Naive thymus-derived CD8-positive, alpha-beta T cell (primary cell): ENCODE measurements around the gene STX12. TPM values are rescaled to one million over a fixed set of nuclear protein-coding genes. Genes with fewer than 3 reads are reported as not detected.
A peak's percentile ranks its signal among the peaks of the same experiment; 100 is the strongest.
"Not testable (repeated sequence)": the region's sequence is repeated elsewhere in the genome, so short reads cannot be mapped to it uniquely, and the experiment has no call there.

Source experiments
- ATAC-seq, 2 donors: fragments of 150-1000 bp; cut with Tn5 transposase in 1 of 2; sonication (Bioruptor Pico), chemical (Tn5 transposase) in 1 of 2; 1 replicate in 1 of 2; 2 replicates in 1 of 2; pipeline ENCODE4 v1.10.0; 2021; ENCODE audit warnings: mild to moderate bottlenecking in 2 of 2, moderate library complexity in 2 of 2
- POLR2A ChIA-PET: fragments of 350-600 bp; sonication (Branson Sonifier 250); formaldehyde crosslinking; loops from one replicate; lab custom pipeline; 2021; ENCODE audit warnings: antibody characterized with exemption; lab: Charles Lee
- DNase-seq, 10 donors: peaks; one replicate each; pipeline versions ENCODE4 v3.0.0 to v3.0.0-alpha.2; 2020 to 2022
- H3K27ac Mint-ChIP-seq, 10 donors: one replicate each; pipeline ENCODE4 v1.8.0; 2020 to 2022; ENCODE audit warnings: mild to moderate bottlenecking in 10 of 10, mixed read lengths in 10 of 10, moderate library complexity in 4 of 10, inconsistent platforms in 1 of 10
- H3K27me3 Mint-ChIP-seq, 5 donors: one replicate each; pipeline ENCODE4 v1.8.0; 2021 to 2022; ENCODE audit warnings: mixed read lengths in 5 of 5
- H3K36me3 Mint-ChIP-seq, 3 donors: one replicate each; pipeline ENCODE4 v1.8.0; 2020 to 2022; ENCODE audit warnings: mixed read lengths in 3 of 3, mild to moderate bottlenecking in 2 of 3, inconsistent platforms in 1 of 3
- H3K4me1 Mint-ChIP-seq, 4 donors: one replicate each; pipeline ENCODE4 v1.8.0; 2021 to 2022; ENCODE audit warnings: mixed read lengths in 4 of 4
- H3K4me3 Mint-ChIP-seq, 10 donors: one replicate each; pipeline ENCODE4 v1.8.0; 2020 to 2022; ENCODE audit warnings: mild to moderate bottlenecking in 10 of 10, mixed read lengths in 10 of 10, moderate library complexity in 6 of 10, inconsistent platforms in 1 of 10
- H3K9me3 Mint-ChIP-seq, 9 donors: one replicate each; pipeline ENCODE4 v1.8.0; 2020 to 2022; ENCODE audit warnings: mixed read lengths in 9 of 9, mild to moderate bottlenecking in 3 of 9, inconsistent platforms in 1 of 9, moderate library complexity in 1 of 9
- polyA plus RNA-seq, 3 donors: library from polyadenylated mRNA; unstranded; fragments of 300-500 nt; fragmentation: Illumina TruSeq; gene quantifications; one replicate each; pipeline ENCODE4 v1.2.3, GENCODE V29; 2021
- total RNA-seq, 8 experiments: library from RNA in 2 of 8; stranded (reverse) in 2 of 8; gene quantifications; one replicate each; pipeline ENCODE4 v1.2.3 and lab custom pipeline; 2021 to 2026

Gene STX12
- total and polyA plus RNA-seq, 5 experiments from 2014 or later = 9.2 to 26.5 (median 12.3) TPM

DNA sequence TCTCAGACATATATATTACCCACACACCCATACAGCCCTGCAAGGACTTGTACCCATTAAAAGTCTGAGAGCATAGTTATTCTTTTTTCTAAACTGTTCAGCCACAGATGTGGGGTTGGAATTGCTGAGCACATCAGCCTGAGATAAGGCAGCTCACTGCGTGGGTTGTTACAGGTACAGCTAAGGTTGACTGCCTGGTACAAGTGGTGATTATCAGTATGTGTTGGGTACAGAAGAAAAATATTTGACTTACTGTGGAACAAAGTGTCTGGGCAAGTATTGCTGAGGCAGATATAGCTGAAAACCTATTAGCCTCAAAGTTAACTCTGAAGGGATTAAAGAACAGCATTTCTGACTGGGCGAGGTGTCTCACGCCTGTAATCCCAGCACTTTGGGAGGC is 5.0 kb downstream of the STX12 start:
- Mint-ChIP-seq H3K4me3 (no peak overlapping the region), H3K36me3 (peaks cover 0 to 25% (median 0%) of the 10 kb centered on the region in 3 donors), H3K27ac (peak overlapping the region in 2 of 10 donors; percentile 6 to 59), H3K27me3 (no peaks in the 10 kb centered on the region), H3K4me1 (peaks cover 18 to 41% (median 30%) of the 10 kb centered on the region in 4 donors), H3K9me3 (no peaks in the 10 kb centered on the region)
- DNase-seq (no peak), ATAC-seq (no peak)
- POLR2A ChIA-PET = no interaction called here

DNA sequence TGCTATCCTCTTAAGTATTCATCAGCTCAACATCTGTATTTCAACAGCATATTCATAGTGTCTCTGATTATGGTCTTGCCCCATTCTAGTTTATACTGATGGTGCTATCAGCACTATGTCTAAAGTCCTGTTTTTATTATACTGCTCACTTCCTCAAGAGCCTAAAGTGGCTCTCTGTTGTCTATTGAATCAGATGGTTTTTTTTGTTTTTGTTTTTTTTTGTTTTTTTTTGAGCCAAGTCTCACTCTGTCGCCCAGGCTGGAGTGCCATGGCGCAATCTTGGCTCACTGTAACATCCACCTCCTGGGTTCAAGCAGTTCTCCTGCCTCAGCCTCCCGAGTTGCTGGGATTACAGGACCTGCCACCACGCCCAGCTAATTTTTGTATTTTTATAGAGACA is 6.1 kb downstream of the STX12 start:
- no peaks in the 10 kb centered on the region for H3K9me3 Mint-ChIP-seq
- H3K27me3 Mint-ChIP-seq = no peaks in the 10 kb centered on the region
- peak overlapping the region in 1 of 10 donors; percentile 15 for H3K27ac Mint-ChIP-seq
- H3K4me3 Mint-ChIP-seq = no peak overlapping the region
- POLR2A ChIA-PET = no interaction called here
- no peak for ATAC-seq
- H3K4me1 Mint-ChIP-seq = peaks cover 13 to 39% (median 24%) of the 10 kb centered on the region in 4 donors
- no peak for DNase-seq
- peaks cover 0 to 25% (median 0%) of the 10 kb centered on the region in 3 donors for H3K36me3 Mint-ChIP-seq

DNA sequence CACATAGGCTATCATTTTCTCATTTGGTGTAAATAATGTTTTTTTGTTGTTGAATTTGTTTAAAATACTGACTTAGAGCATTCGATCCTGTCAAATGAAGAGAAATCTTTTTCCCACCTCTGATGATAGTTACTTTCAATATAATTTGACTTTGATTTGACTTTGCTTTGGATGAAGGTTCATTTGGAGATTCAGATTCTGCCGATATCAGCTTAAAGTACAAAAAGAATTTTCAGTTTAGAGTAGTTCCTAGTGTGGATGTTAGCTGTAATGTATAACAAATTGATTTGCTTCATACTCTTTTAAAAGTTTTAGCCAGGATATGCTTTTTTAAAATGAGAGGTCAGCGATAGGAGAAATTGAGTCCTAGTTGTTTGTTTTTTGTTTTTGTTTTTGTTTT is 9.9 kb downstream of the STX12 start:
- peaks cover 0 to 15% (median 0%) of the 10 kb centered on the region in 3 donors for H3K36me3 Mint-ChIP-seq
- peak overlapping the region in 5 of 10 donors; percentile 19 to 49 (median 36) for H3K27ac Mint-ChIP-seq
- ATAC-seq = no peak
- no peaks in the 10 kb centered on the region for H3K27me3 Mint-ChIP-seq
- peaks cover 11 to 36% (median 20%) of the 10 kb centered on the region in 4 donors for H3K4me1 Mint-ChIP-seq
- H3K9me3 Mint-ChIP-seq = no peaks in the 10 kb centered on the region
- POLR2A ChIA-PET = no interaction called here
- DNase-seq = no peak
- H3K4me3 Mint-ChIP-seq = no peak overlapping the region

DNA sequence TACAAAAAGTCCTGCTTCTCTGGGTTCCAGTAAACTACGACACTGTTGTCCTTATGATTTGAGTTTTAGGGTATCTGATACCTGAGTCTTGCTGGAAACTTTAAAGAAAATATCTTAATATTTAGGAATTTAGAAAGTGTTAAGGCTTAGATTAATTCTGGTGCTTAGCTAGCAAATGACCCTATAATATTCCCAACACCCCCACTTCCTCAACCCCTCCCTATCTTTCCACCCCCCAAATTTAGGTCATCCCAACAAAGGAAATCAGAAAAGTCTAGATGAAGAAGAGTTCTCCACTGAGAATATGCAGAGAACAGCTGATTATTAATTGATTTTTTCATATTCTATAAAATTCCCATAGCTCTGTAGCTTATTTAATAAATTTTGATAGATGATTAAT is 11.7 kb downstream of the STX12 start:
- ATAC-seq (no peak), DNase-seq (no peak)
- peaks cover 9 to 29% (median 16%) of the 10 kb centered on the region in 4 donors for H3K4me1 Mint-ChIP-seq
- H3K27me3 Mint-ChIP-seq = no peaks in the 10 kb centered on the region
- POLR2A ChIA-PET = no interaction called here
- peaks cover 0 to 22% (median 7%) of the 10 kb centered on the region in 3 donors for H3K36me3 Mint-ChIP-seq
- no peaks in the 10 kb centered on the region for H3K9me3 Mint-ChIP-seq
- peak overlapping the region in 3 of 10 donors; percentile 11 to 58 (median 17) for H3K27ac Mint-ChIP-seq
- no peak overlapping the region for H3K4me3 Mint-ChIP-seq

DNA sequence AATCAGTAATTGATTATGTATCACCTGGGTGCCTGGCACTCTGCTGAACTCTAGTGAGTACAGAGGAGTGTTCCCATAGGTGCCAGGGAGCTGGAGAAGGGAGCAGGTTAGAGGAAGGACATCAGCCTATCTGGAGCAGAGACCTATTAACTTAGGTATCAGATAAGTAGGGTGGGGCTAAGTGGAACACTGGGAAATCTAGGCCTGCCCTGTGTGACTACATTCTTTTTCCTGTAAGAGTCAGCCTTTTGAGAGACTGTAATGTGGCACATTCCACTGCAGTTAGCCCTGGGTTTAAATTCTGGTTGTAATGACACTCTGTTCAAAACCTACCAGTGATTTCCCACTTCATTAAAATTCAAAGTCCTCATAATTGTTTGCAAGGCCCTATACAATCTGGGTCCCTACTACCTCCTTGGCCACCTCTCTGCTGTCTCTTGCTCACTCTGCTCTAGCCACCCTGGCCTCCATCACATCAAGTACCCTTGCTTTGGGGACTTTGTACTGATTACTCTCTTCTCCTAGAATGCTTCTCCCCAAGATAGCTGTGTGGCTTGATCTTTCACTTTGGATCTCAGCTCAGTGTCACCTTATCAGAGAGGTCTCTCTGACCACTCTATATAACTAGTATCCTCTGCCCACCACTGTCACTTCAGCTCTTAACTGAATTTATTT is 12.9 kb downstream of the STX12 start:
- H3K4me1 Mint-ChIP-seq = peaks cover 9 to 29% (median 15%) of the 10 kb centered on the region in 4 donors
- no peak overlapping the region for H3K4me3 Mint-ChIP-seq
- ATAC-seq (no peak), DNase-seq (no peak)
- no peaks in the 10 kb centered on the region for H3K9me3 Mint-ChIP-seq
- peak overlapping the region in 9 of 10 donors; percentile 4 to 78 (median 36) for H3K27ac Mint-ChIP-seq
- POLR2A ChIA-PET = no interaction called here
- H3K36me3 Mint-ChIP-seq = peaks cover 0 to 26% (median 14%) of the 10 kb centered on the region in 3 donors
- H3K27me3 Mint-ChIP-seq = no peaks in the 10 kb centered on the region

DNA sequence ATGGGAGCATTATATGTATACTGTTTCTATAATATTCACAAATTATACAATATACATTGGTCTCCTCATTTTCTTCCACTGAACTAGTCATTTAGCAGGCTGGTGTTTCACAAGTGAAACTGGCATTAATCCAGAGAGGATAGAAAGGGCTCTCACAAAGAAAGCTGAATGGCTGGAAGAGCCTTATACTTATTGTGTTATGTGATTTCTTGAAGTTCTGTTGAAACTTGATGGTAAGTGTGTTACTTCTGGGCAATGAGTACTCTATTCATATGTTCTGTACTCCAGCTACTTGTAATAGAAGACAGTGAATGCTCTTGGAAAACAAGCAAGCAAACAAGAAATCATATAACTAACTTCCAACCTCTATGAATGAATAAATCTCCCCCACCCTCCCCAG is 14.9 kb downstream of the STX12 start:
- Mint-ChIP-seq H3K9me3 (no peaks in the 10 kb centered on the region), H3K27me3 (no peaks in the 10 kb centered on the region), H3K27ac (peak overlapping the region in 4 of 10 donors; percentile 2 to 78 (median 14)), H3K36me3 (peaks cover 0 to 33% (median 17%) of the 10 kb centered on the region in 3 donors), H3K4me3 (no peak overlapping the region), H3K4me1 (peaks cover 6 to 24% (median 14%) of the 10 kb centered on the region in 4 donors)
- DNase-seq = no peak
- POLR2A ChIA-PET = no interaction called here
- no peak for ATAC-seq

DNA sequence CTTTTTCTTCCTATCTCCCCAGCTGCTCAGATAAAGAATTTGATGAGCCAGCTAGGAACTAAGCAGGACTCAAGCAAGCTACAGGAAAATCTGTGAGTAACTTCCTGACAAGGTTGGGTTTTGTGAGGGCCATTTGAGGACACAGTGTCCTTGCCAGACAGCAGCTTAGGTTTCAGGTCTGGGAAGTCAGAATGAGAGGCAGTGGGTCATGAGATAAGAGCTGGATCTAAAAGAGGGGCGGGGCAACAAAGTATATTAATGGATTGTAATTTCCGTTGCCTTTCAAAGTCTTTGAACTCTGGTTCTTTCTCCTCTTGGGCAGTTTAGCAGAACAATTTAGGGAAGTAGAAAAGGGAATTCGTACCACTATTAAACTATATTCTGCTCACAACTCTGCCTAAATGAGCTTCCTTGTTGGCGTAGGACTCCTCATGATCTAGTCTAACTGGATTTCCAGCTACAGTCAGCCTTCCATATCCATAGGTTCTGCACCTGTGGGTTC is 16.6 kb downstream of the STX12 start:
- DNase-seq (no peak), ATAC-seq (no peak)
- Mint-ChIP-seq H3K9me3 (no peaks in the 10 kb centered on the region), H3K27me3 (no peaks in the 10 kb centered on the region), H3K27ac (peak overlapping the region in 4 of 10 donors; percentile 10 to 68 (median 47)), H3K4me1 (peaks cover 3 to 21% (median 13%) of the 10 kb centered on the region in 4 donors), H3K4me3 (no peak overlapping the region), H3K36me3 (peaks cover 0 to 48% (median 20%) of the 10 kb centered on the region in 3 donors)
- POLR2A ChIA-PET = interaction anchor here (0.6 kb wide), 1 partner anchor 882 kb away, joined by 4 read pairs; no protein-coding TSS in a partner anchor

DNA sequence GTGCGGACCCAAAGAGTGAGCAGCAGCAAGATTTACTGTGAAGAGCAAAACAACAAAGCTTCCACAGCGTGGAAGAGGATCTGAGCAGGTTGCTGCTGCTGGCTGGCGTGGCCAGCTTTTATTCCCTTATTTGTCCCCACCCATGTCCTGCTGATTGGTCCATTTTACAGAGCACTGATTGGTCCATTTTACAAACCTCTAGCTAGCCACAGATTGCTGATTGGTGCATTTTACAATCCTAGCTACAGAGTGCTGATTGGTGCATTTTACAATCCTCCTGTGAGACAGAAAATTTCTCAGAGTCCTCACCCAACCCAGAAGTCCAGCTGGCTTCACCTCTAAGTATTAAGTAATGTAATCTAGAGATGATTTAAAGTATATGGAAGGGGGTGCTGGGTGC is 17.3 kb downstream of the STX12 start:
- H3K27me3 Mint-ChIP-seq, ATAC-seq, H3K4me3 Mint-ChIP-seq, DNase-seq, POLR2A ChIA-PET, H3K9me3 Mint-ChIP-seq: not testable (repeated sequence)
- peaks cover 0 to 55% (median 20%) of the 10 kb centered on the region in 3 donors for H3K36me3 Mint-ChIP-seq
- H3K4me1 Mint-ChIP-seq = peaks cover 3 to 17% (median 11%) of the 10 kb centered on the region in 4 donors
- H3K27ac Mint-ChIP-seq = peak overlapping the region in 1 of 10 donors; percentile 9

DNA sequence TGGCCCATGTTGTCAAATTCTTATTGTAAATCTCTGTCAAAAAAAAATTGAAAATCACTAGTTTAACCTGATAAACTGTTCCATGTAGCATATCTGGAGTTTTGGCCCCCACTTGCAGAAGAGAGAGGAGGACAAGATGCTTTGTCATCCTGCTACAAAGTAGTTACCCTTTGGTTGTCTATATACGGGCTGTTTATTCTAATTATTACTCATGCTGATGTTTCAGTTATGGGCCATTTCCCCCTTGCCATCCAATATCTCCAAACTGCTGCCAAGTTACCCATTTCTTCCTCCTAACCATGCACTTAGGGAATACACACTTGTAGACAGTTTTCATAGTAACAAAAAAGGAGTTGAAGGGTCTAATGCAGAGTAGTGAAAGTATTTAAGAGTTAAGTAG is 22.6 kb downstream of the STX12 start:
- Mint-ChIP-seq H3K27ac (peak overlapping the region in 1 of 10 donors; percentile 1), H3K4me3 (no peak overlapping the region), H3K27me3 (no peaks in the 10 kb centered on the region), H3K4me1 (peaks cover 0 to 4% (median 0%) of the 10 kb centered on the region in 4 donors), H3K36me3 (peaks cover 0 to 82% (median 21%) of the 10 kb centered on the region in 3 donors), H3K9me3 (no peaks in the 10 kb centered on the region)
- ATAC-seq (no peak), DNase-seq (no peak)
- POLR2A ChIA-PET = no interaction called here

DNA sequence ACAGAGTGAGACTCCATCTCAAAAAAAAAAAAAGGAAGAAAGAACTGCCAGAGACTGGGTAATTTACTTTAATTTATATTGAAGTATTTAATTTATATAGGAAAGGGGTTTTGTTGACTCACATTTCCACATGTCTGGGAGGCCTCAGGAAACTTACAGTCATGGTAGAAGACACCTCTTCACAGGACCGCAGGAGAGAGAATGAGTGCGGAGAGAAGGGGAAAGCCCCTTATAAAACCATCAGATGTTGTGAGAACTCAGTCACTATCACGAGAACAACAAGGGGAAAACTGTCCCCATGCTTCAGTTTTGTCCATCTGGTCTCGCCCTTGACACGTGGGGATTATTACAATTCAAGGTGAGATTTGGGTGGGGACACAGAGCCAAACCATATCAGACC is 31.8 kb downstream of the STX12 start:
- peak overlapping the region in 1 of 10 donors; percentile 55 for H3K27ac Mint-ChIP-seq
- POLR2A ChIA-PET = no interaction called here

DNA sequence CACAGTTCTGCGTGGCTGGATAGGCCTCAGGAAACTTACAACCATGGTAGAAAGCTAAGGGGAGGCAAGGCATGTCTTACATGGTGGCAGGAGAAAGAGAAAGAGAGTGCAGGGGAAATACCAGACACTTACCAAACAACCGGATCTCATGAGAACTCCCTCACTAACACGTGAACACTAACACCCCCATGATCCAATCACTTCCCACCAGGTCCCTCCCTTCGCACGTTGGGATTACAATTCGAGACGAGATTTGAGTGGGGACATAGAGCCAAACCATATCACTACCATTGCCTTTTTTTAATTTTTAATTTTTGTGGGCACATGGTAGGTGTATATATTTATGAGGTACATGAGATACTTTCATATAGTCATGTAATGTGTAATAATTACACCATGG is 33.7 kb downstream of the STX12 start:
- Mint-ChIP-seq H3K36me3 (peaks cover 0 to 63% (median 17%) of the 10 kb centered on the region in 3 donors), H3K27ac (peak overlapping the region in 2 of 10 donors; percentile 35 to 84), H3K27me3 (no peaks in the 10 kb centered on the region), H3K4me1 (no peaks in the 10 kb centered on the region), H3K4me3 (no peak overlapping the region), H3K9me3 (no peaks in the 10 kb centered on the region)
- ATAC-seq = no peak
- POLR2A ChIA-PET = no interaction called here
- DNase-seq = no peak

More for the DNA sequence above, 31.8 kb downstream of the STX12 start:
- DNase-seq (no peak), ATAC-seq (no peak)
- Mint-ChIP-seq H3K9me3 (no peaks in the 10 kb centered on the region), H3K27me3 (no peaks in the 10 kb centered on the region), H3K36me3 (peaks cover 0 to 73% (median 20%) of the 10 kb centered on the region in 3 donors), H3K4me3 (no peak overlapping the region), H3K4me1 (peaks cover 0 to 2% (median 0%) of the 10 kb centered on the region in 4 donors)

DNA sequence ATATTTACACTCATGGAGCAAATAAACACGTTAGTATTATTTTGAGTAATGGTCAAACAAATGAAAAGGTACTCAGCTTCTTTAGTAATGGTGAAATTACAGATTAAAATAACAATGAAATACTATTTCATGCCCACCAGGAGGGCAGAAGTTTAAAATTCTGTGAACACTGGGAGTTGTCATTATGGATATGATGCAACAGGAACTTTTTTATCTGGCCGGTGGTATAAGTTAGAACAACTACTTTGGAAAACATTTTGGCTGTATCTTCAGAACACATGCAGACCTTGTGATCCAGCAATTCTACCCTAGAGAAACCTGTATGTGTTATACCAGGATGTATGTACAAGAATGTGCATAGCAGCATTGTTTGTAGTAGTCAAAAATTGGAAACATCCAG is 34.4 kb downstream of the STX12 start:
- H3K36me3 Mint-ChIP-seq = peaks cover 0 to 63% (median 13%) of the 10 kb centered on the region in 3 donors
- H3K4me1 Mint-ChIP-seq = no peaks in the 10 kb centered on the region
- DNase-seq (no peak), ATAC-seq (no peak)
- no peaks in the 10 kb centered on the region for H3K27me3 Mint-ChIP-seq
- no peak overlapping the region for H3K4me3 Mint-ChIP-seq
- no peak overlapping the region for H3K27ac Mint-ChIP-seq
- no peaks in the 10 kb centered on the region for H3K9me3 Mint-ChIP-seq
- POLR2A ChIA-PET = no interaction called here

DNA sequence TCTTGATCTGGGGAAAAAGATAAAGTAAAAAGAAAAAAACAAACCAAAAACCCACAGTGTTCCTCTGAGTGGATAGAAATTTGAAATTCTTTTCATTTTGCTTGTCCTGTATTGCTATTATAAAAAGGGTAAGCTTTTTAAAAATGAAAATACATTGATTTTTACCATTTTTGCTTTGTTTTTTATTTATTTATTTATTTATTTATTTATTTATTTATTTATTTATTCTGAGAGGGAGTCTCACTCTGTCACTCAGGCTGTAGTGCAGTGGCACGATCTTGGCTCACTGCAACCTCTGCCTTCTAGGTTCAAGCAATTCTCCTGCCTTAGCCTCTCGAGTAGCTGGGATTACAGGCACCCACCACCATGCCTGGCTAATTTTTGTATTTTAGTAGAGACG is 35.1 kb downstream of the STX12 start:
- ATAC-seq, H3K27ac Mint-ChIP-seq, H3K9me3 Mint-ChIP-seq, POLR2A ChIA-PET, H3K27me3 Mint-ChIP-seq, H3K4me3 Mint-ChIP-seq, H3K4me1 Mint-ChIP-seq, DNase-seq: not testable (repeated sequence)
- peaks cover 0 to 64% (median 15%) of the 10 kb centered on the region in 3 donors for H3K36me3 Mint-ChIP-seq
